Neural progenitor cell (in vitro differentiated cells): ENCODE results near the gene SLC43A1. TPM values are rescaled to one million over a fixed set of nuclear protein-coding genes. Genes with fewer than 3 reads are reported as not detected.
A peak's percentile ranks its signal among the peaks of the same experiment; 100 is the strongest.
"Not testable (repeated sequence)": the region's sequence is repeated elsewhere in the genome, so short reads cannot be mapped to it uniquely, and the experiment has no call there.

ENCODE experiments used
- DNase-seq: peaks from one replicate; pipeline ENCODE4 v3.0.0-alpha.2; 2016; ENCODE audit warnings: low spot score
- H2AFZ ChIP-seq: fragments of 200-600 bp; sonication (generic); replicated peaks from 2 replicates; pipeline ENCODE4 v1.6.1; 2016; ENCODE audit warnings: antibody characterized with exemption
- H3F3A ChIP-seq: fragments of 200-600 bp; sonication (generic); 2 replicates; pipeline ENCODE4 v1.6.1; 2016; ENCODE audit warnings: antibody characterized with exemption, low read depth
- H3K27ac ChIP-seq: fragments of 200-600 bp; sonication (generic); 2 replicates; pipeline ENCODE4 v1.5.1; 2016; ENCODE audit warnings: mild to moderate bottlenecking
- H3K27me3 ChIP-seq: fragments of 200-600 bp; sonication (generic); 2 replicates; pipeline ENCODE4 v1.6.1; 2016; ENCODE audit warnings: mild to moderate bottlenecking, moderate library complexity
- H3K36me3 ChIP-seq: fragments of 200-600 bp; sonication (generic); 2 replicates; pipeline ENCODE4 v1.5.1; 2016
- H3K4me1 ChIP-seq: fragments of 200-600 bp; sonication (generic); 2 replicates; pipeline ENCODE4 v1.6.1; 2016; ENCODE audit warnings: mixed run types
- H3K4me2 ChIP-seq: fragments of 200-600 bp; sonication (generic); 2 replicates; pipeline ENCODE4 v1.6.1; 2016
- H3K4me3 ChIP-seq: fragments of 200-600 bp; sonication (generic); 2 replicates; pipeline ENCODE4 v1.5.1; 2016
- H3K79me2 ChIP-seq: fragments of 200-600 bp; sonication (generic); 2 replicates; pipeline ENCODE4 v1.6.1; 2016; ENCODE audit warnings: low read depth
- H3K9ac ChIP-seq: fragments of 200-600 bp; sonication (generic); 2 replicates; pipeline ENCODE4 v1.6.1; 2016
- H3K9me3 ChIP-seq: fragments of 200-600 bp; sonication (generic); 2 replicates; pipeline ENCODE4 v1.5.1; 2016; ENCODE audit warnings: low read depth
- H4K20me1 ChIP-seq: fragments of 200-600 bp; sonication (generic); 2 replicates; pipeline ENCODE4 v1.6.1; 2016; ENCODE audit warnings: low read depth
- H3K27ac Mint-ChIP-seq: 3 replicates; pipeline ENCODE4 v1.8.0; 2021; ENCODE audit warnings: mixed read lengths
- H3K27me3 Mint-ChIP-seq: 2 replicates; pipeline ENCODE4 v1.8.0; 2022; ENCODE audit warnings: low read depth, mild to moderate bottlenecking, inconsistent platforms, moderate library complexity, mixed read lengths; ENCODE audit not compliant: insufficient read depth
- H3K36me3 Mint-ChIP-seq: 3 replicates; pipeline ENCODE4 v1.8.0; 2021; ENCODE audit warnings: mixed read lengths
- H3K4me1 Mint-ChIP-seq: 3 replicates; pipeline ENCODE4 v1.8.0; 2021; ENCODE audit warnings: mixed read lengths
- H3K4me3 Mint-ChIP-seq: 3 replicates; pipeline ENCODE4 v1.8.0; 2021; ENCODE audit warnings: mild to moderate bottlenecking, moderate library complexity, mixed read lengths
- H3K9me3 Mint-ChIP-seq: 3 replicates; pipeline ENCODE4 v1.8.0; 2020; ENCODE audit warnings: mixed read lengths
- CTCF ChIP-seq: fragments of 200-600 bp; sonication (generic); IDR thresholded peaks from 2 replicates; pipeline ENCODE4 v1.5.1; 2017; ENCODE audit warnings: antibody characterized with exemption, mild to moderate bottlenecking
- EZH2 ChIP-seq: fragments of 200-600 bp; sonication (generic); IDR thresholded peaks from 2 replicates; pipeline ENCODE4 v1.6.1; 2017; ENCODE audit warnings: antibody characterized with exemption, mild to moderate bottlenecking, moderate library complexity
- EZH2phosphoT487 ChIP-seq: fragments of 200-600 bp; sonication (generic); IDR thresholded peaks from 2 replicates; pipeline ENCODE4 v1.6.1; 2017; ENCODE audit warnings: antibody characterized with exemption
- total RNA-seq: library from RNA; depleted of rRNA; stranded (reverse); fragments of >200 nt; gene quantifications from 2 replicates; pipeline ENCODE4 v1.2.3, GENCODE V29; 2015; ENCODE audit warnings: low replicate concordance

The SLC43A1 gene
- total RNA-seq, 1 donor from 2014 or later: 0.99 TPM

GRCh38 chr11:57541169-57541568, 25.7 kb upstream of the SLC43A1 start:
- Mint-ChIP-seq H3K36me3 (no peaks in the 10 kb centered on the region), H3K4me1 (peaks cover 12% of the 10 kb centered on the region), H3K27me3 (peaks cover 3% of the 10 kb centered on the region), H3K27ac (no peak overlapping the region), H3K4me3 (no peak overlapping the region), H3K9me3 (no peaks in the 10 kb centered on the region)
- no peak overlapping the region for H2AFZ ChIP-seq
- no peaks in the 10 kb centered on the region for H3K79me2 ChIP-seq
- no peaks in the 10 kb centered on the region for H3K27me3 ChIP-seq
- no peaks in the 10 kb centered on the region for H3K36me3 ChIP-seq
- no peak overlapping the region for H3K9ac ChIP-seq
- peaks cover 13% of the 10 kb centered on the region for H3F3A ChIP-seq
- no peak for TF ChIP-seq EZH2
- no peak for TF ChIP-seq EZH2phosphoT487
- no peak for TF ChIP-seq CTCF
- no peak overlapping the region for H3K27ac ChIP-seq
- no peak overlapping the region for H3K4me2 ChIP-seq
- H3K9me3 ChIP-seq: no peaks in the 10 kb centered on the region
- H3K4me1 ChIP-seq: peaks cover 26% of the 10 kb centered on the region
- H3K4me3 ChIP-seq: no peak overlapping the region
- no peak for DNase-seq
- H4K20me1 ChIP-seq: no peaks in the 10 kb centered on the region

GRCh38 chr11:57539342-57539741, 23.8 kb upstream of the SLC43A1 start:
- Histone ChIP-seq H3K27me3 (peaks cover 2% of the 10 kb centered on the region), H3K9me3 (no peaks in the 10 kb centered on the region), H3K4me2 (no peak overlapping the region), H3K79me2 (no peaks in the 10 kb centered on the region), H3K36me3 (no peaks in the 10 kb centered on the region), H2AFZ (no peak overlapping the region), H3K4me1 (peaks cover 26% of the 10 kb centered on the region), H3F3A (peaks cover 13% of the 10 kb centered on the region), H3K9ac (no peak overlapping the region), H3K4me3 (no peak overlapping the region), H4K20me1 (no peaks in the 10 kb centered on the region), H3K27ac (no peak overlapping the region)
- H3K27me3 Mint-ChIP-seq: peaks cover 3% of the 10 kb centered on the region
- H3K36me3 Mint-ChIP-seq: no peaks in the 10 kb centered on the region
- H3K9me3 Mint-ChIP-seq: no peaks in the 10 kb centered on the region
- H3K27ac Mint-ChIP-seq: no peak overlapping the region
- no peak for DNase-seq
- no peak overlapping the region for H3K4me3 Mint-ChIP-seq
- no peak for TF ChIP-seq EZH2phosphoT487
- TF ChIP-seq CTCF: no peak
- peaks cover 12% of the 10 kb centered on the region for H3K4me1 Mint-ChIP-seq

- H4K20me1 ChIP-seq: no peaks in the 10 kb centered on the region
- H3K79me2 ChIP-seq: no peaks in the 10 kb centered on the region
- H3K4me1 ChIP-seq: peaks cover 20% of the 10 kb centered on the region
- Mint-ChIP-seq H3K27ac (no peak within 1 kb of the TSS), H3K4me3 (no peak within 1 kb of the TSS), H3K9me3 (no peaks in the 10 kb centered on the region), H3K4me1 (peaks cover 6% of the 10 kb centered on the region), H3K36me3 (no peaks in the 10 kb centered on the region), H3K27me3 (no peaks in the 10 kb centered on the region)
- H3F3A ChIP-seq: peaks cover 13% of the 10 kb centered on the region
- H3K9me3 ChIP-seq: no peaks in the 10 kb centered on the region
- no peak within 1 kb of the TSS for H2AFZ ChIP-seq
- no peak within 1 kb of the TSS for H3K9ac ChIP-seq
- no peaks in the 10 kb centered on the region for H3K36me3 ChIP-seq
- H3K4me2 ChIP-seq: peak within 1 kb of the TSS; percentile 63
- no peak within 1 kb of the TSS for H3K27ac ChIP-seq
- peak; percentile 67 for DNase-seq
- H3K4me3 ChIP-seq: peak within 1 kb of the TSS; percentile 4
- TF ChIP-seq CTCF (no peak), EZH2phosphoT487 (no peak), EZH2 (no peak)
- H3K27me3 ChIP-seq: peaks cover 11% of the 10 kb centered on the region
Observed at GRCh38 chr11:57536947-57537619, 21.6 kb upstream of the SLC43A1 start, which contains the start of gene SMTNL1. SMTNL1 (plus strand) TSS chr11:57537595; CDS start chr11:57542643, 5,048 bp downstream.

GRCh38 chr11:57534449-57534848, 18.9 kb upstream of the SLC43A1 start:
- H3K79me2 ChIP-seq: peaks cover 11% of the 10 kb centered on the region
- H3K9me3 ChIP-seq, H3K36me3 ChIP-seq, H3K27me3 Mint-ChIP-seq, H3K4me3 ChIP-seq, H2AFZ ChIP-seq, H3K27ac Mint-ChIP-seq, H3K27ac ChIP-seq, H3K9me3 Mint-ChIP-seq, H4K20me1 ChIP-seq, H3K4me2 ChIP-seq, H3K9ac ChIP-seq, H3K36me3 Mint-ChIP-seq, H3K4me3 Mint-ChIP-seq, DNase-seq: not testable (repeated sequence)
- peaks cover 17% of the 10 kb centered on the region for H3K4me1 Mint-ChIP-seq
- H3K27me3 ChIP-seq: peaks cover 18% of the 10 kb centered on the region
- H3F3A ChIP-seq: peaks cover 19% of the 10 kb centered on the region
- peaks cover 31% of the 10 kb centered on the region for H3K4me1 ChIP-seq
